Calu3 (cell line): ENCODE data around the gene CMTR1. TPM values are rescaled to one million over a fixed set of nuclear protein-coding genes. Genes with fewer than 3 reads are reported as not detected.

Experiments
- BruUV-seq: library from RNA; stranded (reverse); fragments of 400-500 nt; replicated peaks from 2 replicates; lab custom pipeline; 2021; lab: Mats Ljungman, UMichigan
- CTCF ChIA-PET: fragments of 300-600 bp; sonication (Branson Sonifier 250); formaldehyde crosslinking; loops from one replicate; lab custom pipeline; 2022; ENCODE audit warnings: antibody characterized with exemption; lab: Charles Lee
- DNase-seq: peaks from one replicate; pipeline ENCODE4 v3.0.0; 2022
- H3K27ac Mint-ChIP-seq: one replicate; pipeline ENCODE4 v1.8.0; 2022; ENCODE audit warnings: mixed read lengths; ENCODE audit not compliant: unreplicated experiment
- H3K27me3 Mint-ChIP-seq: one replicate; pipeline ENCODE4 v1.8.0; 2022; ENCODE audit warnings: mixed read lengths; ENCODE audit not compliant: unreplicated experiment
- H3K36me3 Mint-ChIP-seq: one replicate; pipeline ENCODE4 v1.8.0; 2022; ENCODE audit warnings: mild to moderate bottlenecking, moderate library complexity, mixed read lengths; ENCODE audit not compliant: insufficient read depth, unreplicated experiment
- H3K4me1 Mint-ChIP-seq: one replicate; pipeline ENCODE4 v1.8.0; 2022; ENCODE audit warnings: mild to moderate bottlenecking, low read depth, mixed read lengths; ENCODE audit not compliant: unreplicated experiment
- H3K4me3 Mint-ChIP-seq: one replicate; pipeline ENCODE4 v1.8.0; 2022; ENCODE audit warnings: mild to moderate bottlenecking, low read depth, moderate library complexity, mixed read lengths; ENCODE audit not compliant: unreplicated experiment
- H3K9me3 Mint-ChIP-seq: one replicate; pipeline ENCODE4 v1.8.0; 2022; ENCODE audit warnings: low read depth, mixed read lengths; ENCODE audit not compliant: unreplicated experiment
- intact Hi-C: fragments of 100-400 bp; cut with micrococcal nuclease; formaldehyde crosslinking; loops from one replicate; pipeline ENCODE4 v1.10.0; 2022; ENCODE audit not compliant: unreplicated experiment
- total RNA-seq: library from RNA; stranded (reverse); gene quantifications from 2 replicates; pipeline ENCODE4 v1.2.3, GENCODE V29; 2022
- TF ChIP-seq, protein P1 (sequence below): fragments of 200-600 bp; IDR thresholded peaks from one replicate; pipeline ENCODE4 v1.8.0; 2022; ENCODE audit warnings: antibody characterized with exemption; ENCODE audit not compliant: unreplicated experiment

Gene CMTR1
- total RNA-seq, 1 experiment from 2014 or later: 50.3 TPM

DNA sequence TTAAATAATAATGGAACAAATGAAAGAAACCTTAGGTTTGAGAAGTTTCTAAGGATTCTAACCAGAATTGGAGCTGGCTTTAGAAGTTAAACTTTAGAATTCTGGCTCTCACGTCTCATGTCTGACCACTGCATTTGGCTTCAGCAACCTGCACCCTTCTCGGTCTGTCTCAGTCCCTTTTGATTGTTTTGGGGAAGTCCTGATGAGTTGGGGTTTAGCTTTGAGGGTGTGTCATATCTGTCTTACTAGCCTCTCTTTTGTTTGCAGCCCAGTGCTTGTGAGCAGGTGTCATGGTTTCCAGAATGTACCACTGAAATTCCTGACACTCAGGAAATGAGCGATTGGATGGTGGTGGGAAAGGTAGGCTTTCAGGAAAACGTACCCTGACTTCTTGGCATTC lies 17.0 kb downstream of the CMTR1 start:
- Mint-ChIP-seq H3K4me3 (no peak overlapping the region), H3K4me1 (no peaks in the 10 kb centered on the region), H3K27me3 (no peaks in the 10 kb centered on the region), H3K27ac (no peak overlapping the region), H3K9me3 (no peaks in the 10 kb centered on the region), H3K36me3 (peaks cover 41% of the 10 kb centered on the region)
- DNase-seq: no peak
- BruUV-seq: no TSS peak
- intact Hi-C loops: no loop called here
- CTCF ChIA-PET: no interaction called here
- TF ChIP-seq, protein P1, sequence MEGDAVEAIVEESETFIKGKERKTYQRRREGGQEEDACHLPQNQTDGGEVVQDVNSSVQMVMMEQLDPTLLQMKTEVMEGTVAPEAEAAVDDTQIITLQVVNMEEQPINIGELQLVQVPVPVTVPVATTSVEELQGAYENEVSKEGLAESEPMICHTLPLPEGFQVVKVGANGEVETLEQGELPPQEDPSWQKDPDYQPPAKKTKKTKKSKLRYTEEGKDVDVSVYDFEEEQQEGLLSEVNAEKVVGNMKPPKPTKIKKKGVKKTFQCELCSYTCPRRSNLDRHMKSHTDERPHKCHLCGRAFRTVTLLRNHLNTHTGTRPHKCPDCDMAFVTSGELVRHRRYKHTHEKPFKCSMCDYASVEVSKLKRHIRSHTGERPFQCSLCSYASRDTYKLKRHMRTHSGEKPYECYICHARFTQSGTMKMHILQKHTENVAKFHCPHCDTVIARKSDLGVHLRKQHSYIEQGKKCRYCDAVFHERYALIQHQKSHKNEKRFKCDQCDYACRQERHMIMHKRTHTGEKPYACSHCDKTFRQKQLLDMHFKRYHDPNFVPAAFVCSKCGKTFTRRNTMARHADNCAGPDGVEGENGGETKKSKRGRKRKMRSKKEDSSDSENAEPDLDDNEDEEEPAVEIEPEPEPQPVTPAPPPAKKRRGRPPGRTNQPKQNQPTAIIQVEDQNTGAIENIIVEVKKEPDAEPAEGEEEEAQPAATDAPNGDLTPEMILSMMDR: no peak

DNA sequence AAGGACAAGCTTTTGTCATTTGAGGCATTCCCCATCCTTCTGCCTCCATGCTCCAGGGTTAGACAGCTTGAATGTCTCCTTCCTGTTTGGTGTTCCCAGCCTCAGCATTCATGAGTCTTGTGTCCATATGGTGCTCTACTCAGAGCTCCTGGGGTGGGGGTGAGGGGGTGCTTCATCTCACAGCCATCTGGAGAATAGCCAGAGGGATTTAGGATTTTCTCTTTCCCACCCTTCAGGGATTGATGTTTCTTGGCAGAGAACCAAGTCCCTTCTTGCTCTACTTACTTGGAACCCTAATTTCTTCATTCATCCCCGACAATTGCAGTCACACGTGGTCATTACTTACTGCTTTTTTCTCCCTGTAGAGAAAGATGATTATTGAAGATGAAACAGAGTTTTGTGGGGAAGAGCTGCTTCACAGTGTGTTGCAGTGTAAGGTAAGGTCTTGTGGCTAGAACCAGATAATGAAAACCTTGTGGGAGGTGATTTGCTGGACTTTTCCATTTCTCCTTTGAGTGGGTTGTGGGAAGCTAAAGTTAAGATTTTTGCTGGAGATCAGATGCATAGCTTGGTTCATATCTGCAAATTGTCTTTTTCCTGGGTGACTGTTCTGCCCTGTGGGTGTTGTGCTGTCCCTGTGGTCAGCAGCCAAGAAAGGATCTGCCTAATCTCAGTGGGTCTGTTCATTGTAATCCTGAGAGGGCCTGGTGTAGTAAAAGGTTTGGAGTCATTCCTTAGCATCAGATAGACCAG lies 18.6 kb downstream of the CMTR1 start:
- Mint-ChIP-seq H3K27me3 (no peaks in the 10 kb centered on the region), H3K27ac (no peak overlapping the region), H3K4me1 (no peaks in the 10 kb centered on the region), H3K36me3 (peaks cover 28% of the 10 kb centered on the region), H3K9me3 (no peaks in the 10 kb centered on the region), H3K4me3 (no peak overlapping the region)
- TF ChIP-seq, protein P1: no peak
- no TSS peak for BruUV-seq
- intact Hi-C loops: no loop called here
- CTCF ChIA-PET: no interaction called here
- no peak for DNase-seq

DNA sequence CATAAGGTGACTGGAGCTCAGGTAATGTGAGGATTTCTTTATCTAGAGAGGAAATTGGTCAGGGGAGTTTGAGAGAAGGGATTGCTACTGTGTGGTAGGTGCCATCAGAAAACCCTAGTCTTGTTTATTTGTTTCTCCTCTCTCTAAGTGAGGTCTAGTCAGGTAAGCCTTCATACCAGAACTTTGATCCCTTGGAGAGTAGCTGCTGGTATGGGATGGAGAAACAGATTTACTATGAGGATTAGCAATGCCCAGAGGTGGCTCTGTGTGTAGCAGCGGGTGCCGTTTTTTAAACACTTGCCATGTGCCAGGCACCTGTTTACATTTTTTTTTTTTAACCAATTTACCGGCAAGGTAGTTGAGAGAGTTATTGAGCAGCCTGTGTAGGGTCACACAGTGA lies 19.5 kb downstream of the CMTR1 start:
- Mint-ChIP-seq H3K36me3 (peaks cover 28% of the 10 kb centered on the region), H3K27me3 (no peaks in the 10 kb centered on the region), H3K27ac (no peak overlapping the region), H3K4me3 (no peak overlapping the region), H3K4me1 (no peaks in the 10 kb centered on the region), H3K9me3 (no peaks in the 10 kb centered on the region)
- CTCF ChIA-PET: no interaction called here
- BruUV-seq: no TSS peak
- TF ChIP-seq, protein P1: no peak
- no peak for DNase-seq
- intact Hi-C loops: no loop called here

DNA sequence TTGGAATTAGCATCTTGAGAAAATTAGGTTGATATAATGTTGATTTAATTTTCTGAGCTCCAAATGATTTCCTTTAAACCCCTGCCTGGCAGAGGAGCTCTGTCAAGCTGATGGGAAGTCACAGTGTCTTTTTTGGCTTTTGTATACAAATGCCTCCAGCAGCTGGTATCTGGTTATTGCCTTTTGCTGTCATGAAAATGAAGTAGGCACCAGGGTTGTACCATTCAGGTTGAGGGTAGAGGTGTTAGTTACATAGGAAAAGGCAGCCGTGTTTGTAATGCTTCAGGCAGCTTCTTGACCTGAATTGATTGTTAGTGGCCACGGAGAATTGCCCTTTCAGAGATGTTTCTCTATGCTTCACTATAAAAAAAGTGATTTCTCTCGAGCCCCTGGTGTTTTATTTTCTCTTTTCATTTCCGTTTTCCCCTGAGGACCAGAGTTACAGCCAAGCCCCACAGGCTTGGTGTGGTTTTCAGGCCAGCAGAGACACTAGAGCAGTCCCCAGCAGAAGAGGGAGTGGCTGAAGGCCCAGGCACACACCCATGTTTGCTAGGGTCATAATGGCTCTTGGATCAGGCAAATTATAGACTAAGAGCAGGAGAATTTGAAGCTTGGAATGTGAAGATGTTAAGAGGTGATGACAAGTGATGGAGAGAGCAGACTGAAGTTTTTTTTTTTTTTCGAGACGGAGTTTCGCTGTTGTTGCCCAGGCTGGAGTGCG lies 21.6 kb downstream of the CMTR1 start:
- Mint-ChIP-seq H3K27me3 (no peaks in the 10 kb centered on the region), H3K9me3 (no peaks in the 10 kb centered on the region), H3K4me3 (no peak overlapping the region), H3K27ac (no peak overlapping the region), H3K36me3 (peaks cover 25% of the 10 kb centered on the region), H3K4me1 (no peaks in the 10 kb centered on the region)
- intact Hi-C loops: no loop called here
- TF ChIP-seq, protein P1: no peak
- no TSS peak for BruUV-seq
- CTCF ChIA-PET: interaction anchor here (0.7 kb wide), 1 partner anchor 233 kb away, joined by 6 read pairs; no protein-coding TSS in a partner anchor
- DNase-seq: no peak
